ENCODE data around the gene TNFRSF19.
A peak's percentile ranks its signal among the peaks of the same experiment; 100 is the strongest.

The TNFRSF19 gene

DNA sequence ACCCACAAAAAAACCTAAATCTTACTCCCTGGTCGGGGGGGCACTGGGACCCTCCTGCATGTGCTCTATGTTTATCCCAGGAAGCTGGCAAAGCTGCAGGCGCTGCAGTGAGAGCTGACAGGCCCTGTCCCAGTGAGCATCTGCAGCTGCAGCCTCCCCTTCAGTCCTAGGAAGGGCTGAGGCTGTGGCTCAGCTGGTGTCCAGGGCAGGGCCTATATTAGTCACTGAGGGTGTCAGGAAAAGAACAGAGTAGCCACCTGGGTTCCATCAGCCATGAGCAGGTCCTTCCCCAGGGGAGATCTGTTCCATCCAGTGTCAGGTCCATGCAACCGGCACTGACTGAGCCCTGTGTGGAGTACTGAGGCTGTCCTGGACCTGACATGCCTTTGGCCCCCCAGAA, 120.5 kb downstream of the TNFRSF19 start:
- DNase-seq: no peak

DNA sequence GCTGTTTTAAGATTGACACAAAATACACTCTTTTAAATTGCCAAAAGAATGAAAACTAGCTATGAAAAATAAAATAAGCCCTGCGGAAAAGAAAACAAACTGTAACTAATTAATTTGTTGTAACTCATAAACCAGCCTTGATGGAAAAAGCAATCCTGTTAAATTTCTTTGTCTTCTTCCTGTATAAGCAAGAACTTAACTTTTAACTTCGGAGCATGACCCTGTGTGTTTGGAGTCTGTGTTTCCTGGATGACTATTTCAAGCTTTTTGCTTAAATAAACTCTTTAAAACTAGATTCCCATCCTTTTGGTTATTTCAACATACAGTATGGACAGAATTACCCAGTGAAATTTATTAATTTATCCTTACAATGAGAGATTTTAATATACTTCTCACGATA, 122.6 kb downstream of the TNFRSF19 start:
- DNase-seq: no peak

DNA sequence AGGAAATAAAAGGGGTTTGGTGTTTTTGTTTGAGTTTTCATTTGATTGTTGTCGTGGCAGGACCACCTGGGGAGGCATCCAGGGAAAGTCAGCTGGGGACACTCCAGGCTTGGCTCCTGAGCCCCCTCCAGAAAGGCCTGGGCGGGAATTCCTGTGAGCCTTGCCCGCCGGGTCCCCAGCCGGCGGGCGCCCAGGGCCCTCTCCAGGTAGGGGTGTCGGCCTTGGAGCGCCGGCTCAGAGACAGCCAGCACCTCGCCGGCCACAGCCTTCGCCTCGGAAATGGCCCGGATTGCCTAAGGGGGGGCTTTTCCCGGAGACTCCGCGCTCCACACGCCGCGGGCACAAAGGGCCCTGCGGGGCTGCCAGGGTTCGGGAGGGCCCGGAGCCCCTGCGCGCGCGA, 125.0 kb downstream of the TNFRSF19 start:
- DNase-seq: no peak

DNA sequence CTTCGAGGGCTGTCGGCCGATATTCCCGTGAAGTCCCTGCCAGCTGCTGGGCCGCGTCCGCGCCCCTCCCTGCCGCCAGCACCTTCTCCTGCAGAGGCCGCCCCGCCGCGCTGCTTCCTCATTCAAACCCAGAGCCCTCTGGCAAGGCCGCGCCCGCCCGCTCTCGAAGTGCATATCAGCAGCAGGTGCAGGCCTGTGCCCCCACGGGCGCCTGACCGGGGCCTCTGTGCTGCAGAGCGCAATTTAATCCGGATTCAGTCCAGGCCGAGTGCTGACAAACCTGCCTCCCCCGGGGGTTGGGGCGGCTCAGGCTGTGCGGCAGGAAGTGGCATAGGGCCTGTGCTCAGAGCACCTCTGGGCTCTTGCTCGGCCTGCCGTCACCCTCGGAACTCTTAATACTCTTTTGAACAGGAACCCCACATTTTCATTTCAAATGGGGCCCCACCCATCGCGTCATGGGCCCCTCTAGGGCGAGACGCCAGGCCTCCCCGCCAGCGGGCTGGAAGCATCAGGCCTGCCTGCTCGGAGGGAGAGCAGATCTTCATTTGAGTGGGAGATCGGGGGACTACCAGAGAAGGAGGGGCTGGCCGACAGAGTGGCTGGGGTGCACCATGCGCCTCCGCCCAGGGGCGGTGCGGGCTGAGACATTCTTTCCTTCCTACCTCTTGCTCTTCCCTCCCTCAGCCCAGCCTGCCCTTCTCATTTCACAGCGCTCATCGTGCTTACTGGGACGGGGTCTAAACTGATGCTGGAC, 125.7 kb downstream of the TNFRSF19 start:
- peak; percentile 46 for DNase-seq

DNA sequence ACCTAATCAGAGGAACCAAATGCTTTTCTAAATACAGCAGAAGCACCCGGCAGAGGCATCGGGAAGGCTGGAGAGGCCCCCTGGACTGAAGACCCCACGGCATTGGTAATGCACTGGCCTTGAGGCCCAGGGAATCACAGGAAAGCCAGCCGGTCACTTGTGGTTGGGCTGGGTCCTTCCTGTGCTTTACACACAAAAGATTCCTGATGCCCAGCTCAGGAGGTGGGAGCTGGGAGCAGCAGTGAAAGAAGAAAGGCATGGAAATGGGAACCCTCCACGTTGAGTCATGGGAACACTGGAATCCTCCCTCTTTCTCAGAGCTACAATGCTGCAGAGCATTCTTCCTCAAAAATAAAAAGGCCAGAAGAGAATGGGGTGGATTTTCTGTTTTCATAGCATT, 126.4 kb downstream of the TNFRSF19 start:
- DNase-seq: no peak

DNA sequence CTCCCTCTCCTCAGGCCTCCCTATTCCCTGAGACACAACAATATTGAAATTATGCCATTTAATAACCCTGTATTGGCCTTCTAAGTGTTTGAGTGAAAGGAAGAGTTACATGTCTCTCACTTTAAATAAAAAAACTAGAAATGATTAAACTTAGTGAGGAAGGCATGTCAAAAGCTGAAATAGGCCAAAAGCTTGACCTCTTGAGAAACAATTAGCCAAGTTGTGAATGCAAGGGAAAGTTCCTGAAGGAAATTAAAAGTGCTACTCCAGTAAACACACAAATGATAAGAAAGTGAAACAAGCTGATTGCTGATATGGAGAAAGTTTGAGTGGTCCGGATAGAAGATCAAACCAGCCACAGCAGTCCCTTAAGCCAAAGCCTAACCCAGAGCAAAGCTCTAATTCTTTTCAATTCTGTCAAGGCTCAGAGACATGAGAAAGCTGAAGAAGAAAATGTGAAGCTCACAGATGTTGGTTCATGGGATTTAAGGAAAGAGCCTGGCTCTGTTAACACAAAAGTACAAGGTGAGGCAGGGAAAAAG, 127.6 kb downstream of the TNFRSF19 start:
- no peak for DNase-seq

DNA sequence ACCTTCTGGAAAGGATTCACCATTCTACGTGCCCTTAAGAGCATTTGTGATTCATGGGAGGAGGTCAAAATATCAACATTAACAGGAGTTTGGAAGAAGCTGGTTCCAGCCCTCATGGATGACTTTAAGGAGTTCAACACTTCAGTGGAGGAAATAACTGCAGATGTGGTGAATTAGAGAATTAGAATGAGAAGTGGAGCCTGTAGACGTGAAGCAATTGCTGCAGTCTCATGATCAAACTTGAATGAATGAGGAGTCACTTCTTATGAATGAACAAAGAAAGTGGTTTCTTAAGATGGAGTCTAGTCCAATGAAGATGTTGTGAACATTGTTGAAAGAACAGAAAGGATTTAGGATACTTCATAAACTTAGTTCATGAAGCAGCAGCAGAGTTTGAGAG, 129.1 kb downstream of the TNFRSF19 start:
- DNase-seq: no peak

DNA sequence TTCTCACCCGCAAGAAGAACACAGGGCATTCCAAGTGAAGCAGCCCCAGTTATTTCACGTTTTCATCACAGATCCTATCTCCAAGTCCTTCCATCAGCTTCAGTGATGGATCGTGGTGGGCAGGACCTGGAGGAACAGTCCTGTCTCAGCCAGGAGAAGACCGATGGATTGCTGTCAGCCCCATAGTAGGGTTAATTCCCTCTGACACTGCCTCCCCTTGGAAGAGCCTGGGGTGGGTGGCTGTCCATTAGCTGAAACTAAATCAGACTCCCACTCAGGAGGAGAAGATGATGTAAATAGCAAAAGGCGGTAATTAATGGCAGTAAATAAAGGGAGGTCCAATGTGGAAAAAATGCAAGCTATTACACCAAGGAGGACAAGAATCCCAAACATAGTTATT, 131.0 kb downstream of the TNFRSF19 start:
- DNase-seq: no peak

DNA sequence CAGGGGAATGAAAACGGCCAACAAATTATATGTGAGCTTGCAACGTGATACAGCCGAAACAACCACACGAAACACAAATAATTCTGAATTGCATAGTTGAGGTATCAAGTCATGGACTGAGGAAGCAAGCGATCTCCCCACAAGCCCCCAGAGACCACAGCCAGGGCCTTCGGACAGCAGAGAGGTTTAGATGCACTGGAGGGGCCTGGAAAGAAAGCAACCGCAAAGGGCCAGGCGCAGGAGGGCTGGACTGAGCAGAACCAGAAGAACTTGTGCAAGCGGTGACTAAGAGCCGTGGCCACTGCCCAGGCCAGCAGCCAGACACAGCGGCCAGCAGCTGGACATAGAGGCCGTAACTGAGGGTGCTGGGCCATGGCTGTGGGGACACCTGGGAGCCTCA, 131.4 kb downstream of the TNFRSF19 start:
- DNase-seq: no peak

DNA sequence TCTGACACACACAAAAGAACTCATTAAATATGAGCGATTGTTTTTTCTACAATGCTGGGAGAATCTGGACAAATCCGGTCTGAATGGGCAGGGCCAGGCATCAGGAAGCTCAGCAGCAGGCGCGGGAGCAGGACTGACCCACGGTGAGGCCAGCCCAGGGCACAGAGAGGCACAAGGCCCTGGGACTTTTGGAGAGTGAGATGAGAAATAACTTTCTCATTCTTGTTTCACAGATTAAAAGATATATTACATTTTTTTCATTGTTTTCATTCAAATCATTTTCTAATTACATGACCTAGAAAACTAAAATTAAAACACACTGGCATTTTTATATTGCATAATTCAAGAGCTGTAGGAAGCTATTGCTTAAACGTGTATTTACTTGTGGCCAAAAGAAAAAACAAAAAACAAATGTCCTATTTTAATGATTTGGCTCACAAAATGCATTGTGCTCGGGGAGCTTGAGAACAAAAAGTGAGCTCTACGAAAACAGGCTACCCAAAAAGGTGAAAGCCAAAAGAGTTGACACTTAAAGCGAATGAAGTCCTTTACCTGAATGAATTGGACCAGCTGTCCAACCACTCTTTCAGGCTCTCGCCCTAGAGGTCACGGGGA, 133.1 kb downstream of the TNFRSF19 start:
- no peak for DNase-seq

DNA sequence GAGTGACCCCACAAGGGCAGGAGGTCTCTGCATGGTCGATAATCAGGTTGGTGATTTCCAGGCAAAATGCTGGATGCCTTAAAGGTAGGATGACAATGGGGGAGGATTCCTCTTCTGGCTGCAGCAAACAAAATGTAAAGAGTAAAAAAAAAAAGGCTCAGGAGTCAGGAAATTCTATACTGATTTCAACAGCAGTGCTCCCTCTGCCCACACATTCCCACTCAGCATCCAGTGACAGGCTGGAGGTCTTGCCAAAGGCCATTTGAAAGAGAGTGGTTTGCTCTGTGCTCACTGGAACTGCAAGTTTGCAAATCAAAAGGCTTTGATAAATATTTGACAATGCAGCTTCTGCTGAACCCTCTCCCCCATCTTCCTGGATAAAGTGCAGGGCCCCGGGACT, 135.4 kb downstream of the TNFRSF19 start:
- no peak for DNase-seq

DNA sequence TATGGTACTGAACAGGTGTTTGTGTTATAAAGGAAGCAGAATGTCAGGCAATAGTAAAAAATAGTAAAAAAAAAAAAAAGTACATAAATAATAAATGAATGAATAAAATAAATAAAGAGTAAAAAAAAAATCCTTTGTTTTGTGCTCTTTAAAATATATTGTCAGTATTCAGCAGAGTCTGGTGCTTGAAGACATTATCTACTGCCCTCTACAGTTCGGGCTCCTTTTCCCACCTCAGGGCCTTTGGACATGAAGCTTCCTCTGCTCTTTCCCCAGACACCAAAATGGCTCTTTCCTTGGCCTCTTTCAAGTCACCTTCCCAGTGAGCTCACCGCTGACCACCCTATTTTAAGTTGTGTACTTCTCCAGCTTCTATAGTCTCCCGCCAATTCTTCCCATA, 137.5 kb downstream of the TNFRSF19 start:
- DNase-seq: no peak

DNA sequence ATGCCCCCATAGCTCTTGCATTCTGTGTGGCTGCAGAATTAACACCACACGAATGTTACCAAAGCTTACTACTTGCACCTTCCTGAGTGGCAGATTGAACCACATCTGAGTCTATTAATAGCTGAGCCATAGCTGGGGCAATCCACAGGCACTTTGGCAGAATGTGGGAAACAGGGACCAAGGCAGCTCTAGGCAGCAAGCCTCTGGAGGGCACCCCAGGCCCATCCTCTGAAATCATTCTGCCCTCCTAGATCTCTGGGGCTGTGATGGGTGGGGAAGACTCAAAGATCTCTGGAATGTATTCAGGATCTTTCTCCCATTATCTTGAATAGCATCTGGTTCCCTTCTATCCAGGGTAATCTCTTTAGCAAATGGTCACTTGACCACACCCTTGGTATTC, 139.3 kb downstream of the TNFRSF19 start:
- no peak for DNase-seq

DNA sequence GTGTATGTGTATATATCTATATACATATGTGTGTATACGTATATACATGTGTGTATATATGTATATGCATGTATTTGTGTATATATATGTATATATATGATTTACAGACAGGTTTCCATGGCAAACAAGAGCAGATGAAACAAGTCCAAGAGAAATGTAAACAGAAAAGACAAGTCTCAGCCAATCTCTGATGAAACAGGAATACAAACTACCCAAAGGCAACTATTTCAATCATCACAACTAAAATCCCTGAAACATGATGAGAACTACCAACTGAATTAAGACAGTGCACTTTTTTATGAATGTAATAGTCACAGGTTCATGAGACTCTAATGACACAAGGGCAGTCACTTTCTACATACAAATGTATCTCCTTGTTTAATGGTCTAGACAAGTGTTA, 140.2 kb downstream of the TNFRSF19 start:
- no peak for DNase-seq

DNA sequence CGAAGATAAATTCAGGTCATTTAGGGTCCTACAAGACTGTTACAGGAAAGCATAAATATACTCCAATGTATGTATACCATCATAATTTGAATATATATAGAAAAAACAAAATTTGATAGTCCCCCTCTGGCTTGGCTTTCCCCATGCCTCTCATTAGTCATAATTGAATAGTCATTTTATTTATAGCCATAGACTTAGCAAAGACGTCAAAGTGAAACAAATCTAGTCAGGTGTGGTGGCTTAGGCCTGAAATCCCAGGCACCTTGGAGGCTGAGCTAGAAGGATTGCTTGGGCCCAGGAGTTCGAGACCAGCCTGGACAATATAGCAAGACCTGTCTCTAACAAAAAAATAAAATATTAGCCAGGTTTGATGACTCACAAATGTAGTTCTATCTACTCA, 141.1 kb downstream of the TNFRSF19 start:
- no peak for DNase-seq

DNA sequence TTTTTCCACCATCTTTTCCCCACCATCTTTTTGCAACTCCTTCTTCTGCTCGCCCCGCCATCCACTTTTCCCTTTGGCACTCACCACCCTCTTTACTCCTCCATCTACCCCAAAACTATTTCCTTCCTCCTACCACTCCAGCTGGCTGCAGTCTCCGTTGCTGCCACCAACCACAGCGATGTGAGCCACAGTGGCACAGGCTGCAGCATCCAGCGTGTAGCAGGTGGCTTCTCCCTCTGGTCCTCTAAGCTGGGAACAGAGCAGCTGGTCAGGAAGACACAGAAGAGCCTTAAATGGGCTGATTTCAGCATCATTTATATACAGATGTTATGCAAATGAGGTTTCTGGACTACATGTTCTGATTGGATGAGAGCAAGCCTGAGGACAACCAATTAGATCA, 144.5 kb downstream of the TNFRSF19 start:
- DNase-seq: no peak

DNA sequence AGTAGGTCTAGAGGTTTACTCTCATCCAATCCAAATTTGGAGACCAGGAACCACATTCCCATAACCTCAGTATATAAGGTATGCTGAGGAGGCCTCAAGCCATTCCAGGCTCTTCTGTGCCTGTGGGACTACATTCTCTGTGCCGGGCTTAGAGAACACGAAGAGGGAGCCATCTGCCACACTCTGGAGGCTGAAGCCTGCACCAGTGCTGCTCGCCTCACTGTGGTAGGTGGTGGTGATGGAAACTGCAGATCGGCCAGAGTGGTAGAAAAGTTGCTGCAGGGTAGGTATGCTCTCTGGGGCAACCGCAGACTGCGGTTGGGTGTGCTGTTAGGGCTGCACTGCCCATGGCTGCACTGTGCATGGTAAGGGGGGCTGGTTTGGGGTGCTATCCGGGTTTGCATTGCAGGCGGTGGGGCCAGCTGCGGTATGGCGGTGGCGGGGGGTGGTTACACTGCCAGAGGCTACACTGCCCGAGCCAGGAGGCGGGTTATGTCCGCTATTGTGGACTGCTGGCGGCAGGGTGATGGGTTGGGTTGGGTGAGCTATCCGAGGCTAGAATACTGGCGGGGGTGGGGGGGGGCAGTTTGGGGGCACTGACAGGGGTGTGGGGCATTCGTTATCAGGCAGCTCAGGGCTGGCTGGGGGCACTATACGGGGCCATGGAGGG, 145.0 kb downstream of the TNFRSF19 start:
- no peak for DNase-seq

DNA sequence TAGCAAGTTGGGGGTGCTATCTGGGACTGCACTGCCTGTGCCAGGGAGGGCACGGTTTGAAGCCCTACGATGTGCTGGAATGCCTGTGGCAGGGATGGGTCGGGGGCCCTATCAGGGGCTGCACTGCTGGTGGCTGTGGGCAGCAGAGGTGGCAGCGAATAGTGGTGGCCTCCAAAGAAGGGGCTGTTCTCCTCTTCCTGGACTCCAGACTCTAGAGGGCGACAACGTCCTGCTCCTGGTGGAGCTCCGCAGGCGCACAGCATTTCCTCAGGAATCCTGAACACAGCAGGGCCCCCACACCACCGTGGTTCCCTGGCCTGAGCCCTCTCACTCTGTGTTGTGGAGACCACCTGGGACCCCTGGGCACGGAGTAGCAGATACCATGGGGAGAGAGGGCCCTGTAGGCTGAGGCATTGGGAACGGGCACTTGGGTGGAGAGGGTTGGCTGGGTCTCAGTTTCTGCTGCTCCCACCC, 145.6 kb downstream of the TNFRSF19 start:
- DNase-seq: no peak

DNA sequence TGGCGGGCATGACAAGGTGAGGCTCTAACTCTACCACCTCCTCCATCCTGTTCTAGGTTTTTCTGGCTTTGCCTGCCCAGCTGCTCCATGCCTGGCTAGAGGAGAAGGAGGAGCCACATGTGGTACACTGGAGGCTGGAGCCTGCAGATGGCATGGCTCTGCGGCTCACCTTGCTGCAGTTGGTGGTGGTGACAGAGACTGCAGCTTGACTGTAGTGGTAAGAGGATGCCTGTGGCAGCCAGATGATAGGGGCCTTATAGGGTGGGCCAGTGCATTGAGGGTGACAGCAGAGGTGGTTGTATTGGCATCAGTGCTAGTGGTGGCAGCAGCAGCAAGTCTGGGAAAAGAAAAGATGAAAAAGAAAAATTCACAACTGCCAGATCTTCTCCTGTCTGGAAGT, 146.2 kb downstream of the TNFRSF19 start:
- no peak for DNase-seq

DNA sequence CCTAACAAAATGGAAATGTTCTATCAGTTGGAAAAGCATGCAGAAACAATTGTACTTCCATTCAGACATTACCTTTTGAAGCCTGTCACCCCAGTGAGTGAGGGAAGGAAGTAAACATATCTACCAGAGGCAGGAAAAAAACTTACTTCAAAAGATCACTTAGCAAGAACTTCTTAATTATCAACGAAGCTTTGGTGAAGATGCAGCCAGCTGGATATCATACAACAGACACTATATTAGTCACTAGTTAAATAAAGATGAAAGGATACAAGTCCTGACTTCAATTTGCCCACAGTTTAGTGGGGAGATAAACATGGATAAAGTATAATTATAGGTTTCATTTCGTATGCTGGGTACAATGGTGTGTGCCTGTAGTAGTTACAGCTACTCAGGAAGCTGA, 148.8 kb downstream of the TNFRSF19 start:
- no peak for DNase-seq

DNA sequence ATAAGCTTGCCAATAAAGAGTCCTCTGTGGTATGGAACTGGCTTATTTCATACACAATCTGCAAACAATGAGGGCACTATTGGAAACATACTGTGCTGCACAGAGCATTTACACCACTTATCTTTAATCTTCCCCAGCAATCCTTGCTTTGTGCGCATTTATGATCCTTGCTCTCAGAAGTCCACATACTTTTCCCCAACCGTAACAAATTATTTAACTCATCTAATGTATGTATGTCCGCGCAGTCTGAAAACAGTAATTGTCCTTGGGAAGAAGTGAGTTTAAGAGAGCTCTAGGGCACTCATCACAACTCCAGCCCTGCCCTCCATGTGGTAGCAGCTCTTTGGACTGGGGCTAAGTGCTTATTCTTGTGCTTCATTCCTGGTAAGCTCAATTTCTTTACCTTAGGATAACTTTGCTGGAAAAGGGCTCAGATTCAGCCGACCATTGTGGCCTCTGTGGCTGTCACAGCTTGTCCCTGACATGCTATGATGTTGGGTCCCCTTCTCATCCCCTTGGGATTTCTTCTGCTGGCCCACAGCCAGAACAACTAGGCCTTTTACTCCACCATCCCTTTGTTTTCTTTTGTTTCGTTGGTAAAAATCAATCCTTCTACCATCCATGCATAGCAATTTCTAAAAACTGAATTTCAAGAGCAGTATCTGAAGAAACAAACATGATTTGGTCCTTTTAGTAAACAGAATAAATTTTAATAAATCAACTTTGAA, 152.7 kb downstream of the TNFRSF19 start:
- DNase-seq: no peak

DNA sequence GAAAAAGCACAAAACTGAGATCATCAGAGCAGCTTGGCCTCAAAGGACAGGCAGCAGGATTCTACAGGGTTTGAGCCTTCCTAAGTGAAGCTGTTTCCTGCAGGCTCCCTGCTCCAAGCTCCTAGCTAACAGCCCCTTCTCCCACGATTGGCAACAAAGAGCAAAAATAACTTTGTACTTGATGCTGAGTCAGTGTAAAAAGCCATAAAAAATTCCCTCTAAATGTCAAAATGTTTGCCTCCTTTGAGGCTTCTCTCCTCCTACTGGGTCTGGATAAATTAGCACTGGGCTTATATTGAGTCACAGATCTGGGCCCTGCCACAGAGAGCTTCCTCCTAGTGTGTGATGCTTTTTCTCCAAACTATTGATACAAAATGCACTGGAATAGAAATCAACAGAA, 153.3 kb downstream of the TNFRSF19 start:
- DNase-seq: no peak
